Measurements from ENCODE around the gene SLC7A6OS.
A peak's percentile ranks its signal among the peaks of the same experiment; 100 is the strongest.

SLC7A6OS gene

DNA sequence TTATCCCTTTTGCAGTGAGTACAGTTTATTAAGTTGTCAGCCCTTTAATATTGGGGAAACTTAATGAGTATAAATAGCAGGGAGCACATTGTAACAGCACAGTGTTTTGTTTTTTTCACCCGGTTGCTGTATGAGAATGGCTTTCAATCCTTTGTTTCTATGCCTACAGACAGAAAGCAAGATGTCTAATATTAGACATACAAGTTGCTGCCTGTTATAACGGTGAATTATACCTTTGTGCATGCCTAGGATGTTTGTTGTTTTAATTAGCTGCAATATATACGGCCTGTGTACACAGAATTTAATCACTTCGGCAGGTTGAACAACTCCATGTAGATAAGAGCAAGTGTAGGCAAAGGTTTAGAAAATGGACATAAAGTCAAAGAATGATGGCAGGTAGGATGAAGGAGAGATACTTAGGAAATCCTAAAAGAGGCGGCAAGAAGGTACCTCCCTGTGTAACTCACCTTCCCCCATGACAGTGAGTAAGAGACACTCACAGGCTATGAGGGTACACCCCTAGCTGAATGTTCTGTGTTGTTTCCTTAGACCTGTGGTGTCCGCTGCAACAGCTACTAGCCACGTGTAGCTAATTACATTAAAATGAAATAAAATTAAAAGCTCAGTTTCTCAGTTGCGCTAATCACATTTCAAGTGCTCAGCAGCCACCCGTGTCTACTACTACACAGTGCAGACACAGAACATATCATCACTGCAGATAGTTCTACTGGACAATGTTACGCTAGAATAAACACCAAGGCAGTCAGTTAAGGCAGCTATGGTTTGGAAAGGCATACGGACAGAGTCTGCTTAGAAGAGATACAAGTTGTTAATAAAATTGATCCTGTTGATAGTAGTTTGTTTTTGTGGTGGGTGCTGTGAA lies 10.9 kb downstream of the SLC7A6OS start:
- H3K9me3 ChIP-seq (ENCODE audit: control insufficient read depth, low read length) = no peaks in the 10 kb centered on the region
- DNase-seq = no peak
- no peak overlapping the region for H3K27ac ChIP-seq (ENCODE audit: insufficient read depth, low read length, poor library complexity, severe bottlenecking)
- no peaks in the 10 kb centered on the region for H3K4me1 ChIP-seq (ENCODE audit: control insufficient read depth, insufficient read depth, low read length, poor library complexity, severe bottlenecking)
- no peaks in the 10 kb centered on the region for H3K27me3 ChIP-seq (replicated peaks; ENCODE audit: control insufficient read depth, insufficient read depth, low read length, poor library complexity, severe bottlenecking)
- H3K36me3 ChIP-seq (ENCODE audit: control insufficient read depth, insufficient read depth, low read length) = peaks cover 93% of the 10 kb centered on the region
- no peak overlapping the region for H3K4me3 ChIP-seq (ENCODE audit: insufficient read depth, low read depth, low read length, poor library complexity, severe bottlenecking)

DNA sequence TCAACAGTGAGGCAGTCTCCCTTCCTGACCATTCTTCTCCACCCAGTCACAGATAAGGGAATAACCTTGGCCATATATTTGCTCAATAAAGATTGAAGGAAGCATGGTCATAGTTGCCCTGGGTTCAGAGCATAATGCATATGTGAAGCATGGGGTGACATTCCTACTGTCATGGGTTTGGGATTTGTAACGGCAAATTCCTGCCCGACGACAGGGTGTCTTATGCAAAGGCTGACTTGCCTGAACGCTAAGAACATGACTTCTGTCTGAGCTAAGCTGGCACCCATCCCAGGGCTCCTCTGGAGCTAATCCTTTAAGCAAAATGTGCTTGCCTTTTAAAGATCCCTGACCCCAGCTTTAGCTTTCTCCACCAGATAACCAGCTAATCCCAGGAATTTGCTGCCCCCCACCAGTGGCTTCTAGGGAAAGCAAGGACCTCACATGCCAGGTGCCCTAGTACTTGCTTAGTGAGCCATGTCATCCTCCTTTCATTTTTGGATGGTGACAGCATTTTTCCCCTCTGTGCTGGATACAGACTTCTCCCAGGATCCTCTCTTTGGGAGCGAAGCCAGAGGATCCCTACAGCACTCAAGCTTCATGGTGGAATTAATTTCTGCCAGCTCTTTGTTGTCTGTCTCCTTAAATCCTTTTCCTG lies 11.7 kb downstream of the SLC7A6OS start:
- DNase-seq = no peak
- no peaks in the 10 kb centered on the region for H3K4me1 ChIP-seq (ENCODE audit: control insufficient read depth, insufficient read depth, low read length, poor library complexity, severe bottlenecking)
- no peaks in the 10 kb centered on the region for H3K27me3 ChIP-seq (replicated peaks; ENCODE audit: control insufficient read depth, insufficient read depth, low read length, poor library complexity, severe bottlenecking)
- no peak overlapping the region for H3K27ac ChIP-seq (ENCODE audit: insufficient read depth, low read length, poor library complexity, severe bottlenecking)
- peaks cover 93% of the 10 kb centered on the region for H3K36me3 ChIP-seq (ENCODE audit: control insufficient read depth, insufficient read depth, low read length)
- H3K4me3 ChIP-seq (ENCODE audit: insufficient read depth, low read depth, low read length, poor library complexity, severe bottlenecking) = no peak overlapping the region
- H3K9me3 ChIP-seq (ENCODE audit: control insufficient read depth, low read length) = no peaks in the 10 kb centered on the region

DNA sequence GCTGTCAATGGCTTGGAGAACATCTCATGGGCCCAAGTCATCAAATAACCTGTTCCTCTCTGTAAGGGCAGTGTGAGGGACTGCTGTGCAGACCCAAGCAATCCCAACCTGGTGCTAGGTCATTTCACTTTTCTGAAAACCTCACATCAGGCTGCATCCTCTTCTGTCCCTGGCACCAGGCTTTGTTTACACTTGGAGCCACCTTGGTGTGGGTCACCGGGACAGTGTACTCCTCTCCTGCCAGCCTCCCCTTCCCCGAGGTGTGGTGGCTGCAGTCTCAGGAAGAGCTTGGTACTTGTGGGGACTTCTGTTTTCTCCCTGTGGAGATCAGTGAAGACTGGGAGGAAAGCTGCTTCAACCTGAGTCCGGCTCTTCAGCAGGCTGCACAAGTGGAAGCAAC lies 12.4 kb downstream of the SLC7A6OS start:
- no peaks in the 10 kb centered on the region for H3K4me1 ChIP-seq (ENCODE audit: control insufficient read depth, insufficient read depth, low read length, poor library complexity, severe bottlenecking)
- no peaks in the 10 kb centered on the region for H3K9me3 ChIP-seq (ENCODE audit: control insufficient read depth, low read length)
- H3K4me3 ChIP-seq (ENCODE audit: insufficient read depth, low read depth, low read length, poor library complexity, severe bottlenecking) = no peak overlapping the region
- H3K27ac ChIP-seq (ENCODE audit: insufficient read depth, low read length, poor library complexity, severe bottlenecking) = no peak overlapping the region
- no peaks in the 10 kb centered on the region for H3K27me3 ChIP-seq (replicated peaks; ENCODE audit: control insufficient read depth, insufficient read depth, low read length, poor library complexity, severe bottlenecking)
- DNase-seq = no peak
- H3K36me3 ChIP-seq (ENCODE audit: control insufficient read depth, insufficient read depth, low read length) = peaks cover 92% of the 10 kb centered on the region

DNA sequence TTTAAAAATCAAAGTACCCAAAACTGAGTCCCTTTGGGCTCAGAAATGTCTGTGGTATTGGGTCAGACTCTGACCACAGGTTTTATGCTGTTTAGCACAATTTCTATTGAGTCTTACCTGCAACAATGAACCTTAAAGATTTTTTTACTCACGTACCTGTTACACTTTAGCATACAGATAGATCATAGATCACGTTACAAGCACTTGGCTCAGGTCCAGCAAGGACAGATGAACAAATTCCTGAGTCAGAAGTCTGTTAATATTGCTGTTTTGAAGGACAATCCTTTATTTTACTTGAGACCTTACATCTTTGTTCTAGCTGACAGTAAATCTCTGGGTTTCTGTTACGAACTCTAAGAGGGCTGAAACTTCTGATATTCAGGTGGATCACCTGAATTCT lies 12.8 kb downstream of the SLC7A6OS start:
- no peak overlapping the region for H3K27ac ChIP-seq (ENCODE audit: insufficient read depth, low read length, poor library complexity, severe bottlenecking)
- H3K36me3 ChIP-seq (ENCODE audit: control insufficient read depth, insufficient read depth, low read length) = peaks cover 93% of the 10 kb centered on the region
- no peak overlapping the region for H3K4me3 ChIP-seq (ENCODE audit: insufficient read depth, low read depth, low read length, poor library complexity, severe bottlenecking)
- H3K27me3 ChIP-seq (replicated peaks; ENCODE audit: control insufficient read depth, insufficient read depth, low read length, poor library complexity, severe bottlenecking) = no peaks in the 10 kb centered on the region
- H3K9me3 ChIP-seq (ENCODE audit: control insufficient read depth, low read length) = no peaks in the 10 kb centered on the region
- no peaks in the 10 kb centered on the region for H3K4me1 ChIP-seq (ENCODE audit: control insufficient read depth, insufficient read depth, low read length, poor library complexity, severe bottlenecking)
- DNase-seq = no peak

DNA sequence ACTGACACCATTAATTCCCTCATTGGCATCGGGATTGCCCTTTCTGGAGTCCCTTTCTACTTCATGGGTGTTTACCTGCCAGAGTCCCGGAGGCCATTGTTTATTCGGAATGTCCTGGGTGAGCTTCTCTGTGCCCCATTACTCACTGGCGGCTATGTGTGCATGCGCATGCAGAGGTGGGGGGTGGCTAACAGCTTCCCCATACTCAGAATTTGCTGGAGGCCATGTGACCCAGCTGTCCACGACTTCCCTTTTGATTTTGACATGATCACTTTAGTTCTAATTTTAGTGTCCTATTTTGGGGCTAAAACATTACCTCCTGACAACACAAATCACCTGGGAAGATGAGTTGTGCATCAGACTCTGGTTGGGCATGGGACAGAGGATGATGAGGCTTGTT lies 14.1 kb downstream of the SLC7A6OS start:
- Histone ChIP-seq H3K4me3 (ENCODE audit: insufficient read depth, low read depth, low read length, poor library complexity, severe bottlenecking) (no peak overlapping the region), H3K27me3 (replicated peaks; ENCODE audit: control insufficient read depth, insufficient read depth, low read length, poor library complexity, severe bottlenecking) (no peaks in the 10 kb centered on the region), H3K27ac (ENCODE audit: insufficient read depth, low read length, poor library complexity, severe bottlenecking) (no peak overlapping the region), H3K9me3 (ENCODE audit: control insufficient read depth, low read length) (no peaks in the 10 kb centered on the region), H3K4me1 (ENCODE audit: control insufficient read depth, insufficient read depth, low read length, poor library complexity, severe bottlenecking) (peaks cover 12% of the 10 kb centered on the region), H3K36me3 (ENCODE audit: control insufficient read depth, insufficient read depth, low read length) (peaks cover 90% of the 10 kb centered on the region)
- no peak for DNase-seq

DNA sequence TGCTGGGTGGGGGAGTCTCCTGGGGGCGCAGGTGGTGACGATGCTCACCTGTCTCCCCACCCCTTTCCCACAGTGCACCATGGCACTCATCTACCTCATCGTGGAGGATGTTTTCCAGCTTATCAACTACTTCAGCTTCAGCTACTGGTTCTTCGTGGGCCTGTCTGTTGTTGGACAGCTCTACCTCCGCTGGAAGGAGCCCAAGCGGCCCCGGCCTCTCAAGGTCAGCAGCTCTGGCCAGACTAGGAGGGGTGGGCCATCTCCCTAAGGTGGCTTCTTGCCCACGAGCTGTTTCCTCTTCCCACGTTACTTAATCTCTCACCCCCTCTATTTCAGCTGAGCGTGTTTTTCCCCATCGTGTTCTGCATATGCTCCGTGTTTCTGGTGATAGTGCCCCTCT lies 14.5 kb downstream of the SLC7A6OS start:
- H3K9me3 ChIP-seq (ENCODE audit: control insufficient read depth, low read length) = no peaks in the 10 kb centered on the region

DNA sequence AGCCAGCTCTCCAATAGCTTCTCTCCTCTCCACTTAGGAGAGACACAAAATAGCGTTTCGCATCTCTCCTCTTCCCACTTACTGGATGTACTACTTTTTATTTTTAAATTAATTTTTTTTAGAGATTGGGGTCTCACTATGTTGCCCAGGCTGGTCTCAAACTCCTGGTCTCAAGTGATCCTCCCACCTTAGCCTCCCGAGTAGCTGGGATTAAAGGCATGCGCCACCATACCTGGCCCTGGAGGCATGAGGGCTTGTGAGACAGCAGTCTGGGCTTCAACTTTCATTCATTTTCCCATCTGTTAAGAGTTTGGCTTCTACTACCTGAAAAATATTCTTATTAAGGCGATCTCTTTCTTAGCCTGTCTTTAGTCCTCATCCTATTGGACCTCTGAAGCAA lies 18.3 kb downstream of the SLC7A6OS start:
- Histone ChIP-seq H3K27me3 (replicated peaks; ENCODE audit: control insufficient read depth, insufficient read depth, low read length, poor library complexity, severe bottlenecking) (no peaks in the 10 kb centered on the region), H3K9me3 (ENCODE audit: control insufficient read depth, low read length) (no peaks in the 10 kb centered on the region), H3K36me3 (ENCODE audit: control insufficient read depth, insufficient read depth, low read length) (peaks cover 62% of the 10 kb centered on the region), H3K4me3 (ENCODE audit: insufficient read depth, low read depth, low read length, poor library complexity, severe bottlenecking) (no peak overlapping the region), H3K4me1 (ENCODE audit: control insufficient read depth, insufficient read depth, low read length, poor library complexity, severe bottlenecking) (peaks cover 54% of the 10 kb centered on the region), H3K27ac (ENCODE audit: insufficient read depth, low read length, poor library complexity, severe bottlenecking) (no peak overlapping the region)
- no peak for DNase-seq

More for the DNA sequence above, 14.5 kb downstream of the SLC7A6OS start:
- H3K4me1 ChIP-seq (ENCODE audit: control insufficient read depth, insufficient read depth, low read length, poor library complexity, severe bottlenecking) = peaks cover 16% of the 10 kb centered on the region
- no peak overlapping the region for H3K27ac ChIP-seq (ENCODE audit: insufficient read depth, low read length, poor library complexity, severe bottlenecking)
- H3K27me3 ChIP-seq (replicated peaks; ENCODE audit: control insufficient read depth, insufficient read depth, low read length, poor library complexity, severe bottlenecking) = no peaks in the 10 kb centered on the region
- DNase-seq = no peak
- peaks cover 92% of the 10 kb centered on the region for H3K36me3 ChIP-seq (ENCODE audit: control insufficient read depth, insufficient read depth, low read length)
- H3K4me3 ChIP-seq (ENCODE audit: insufficient read depth, low read depth, low read length, poor library complexity, severe bottlenecking) = no peak overlapping the region

DNA sequence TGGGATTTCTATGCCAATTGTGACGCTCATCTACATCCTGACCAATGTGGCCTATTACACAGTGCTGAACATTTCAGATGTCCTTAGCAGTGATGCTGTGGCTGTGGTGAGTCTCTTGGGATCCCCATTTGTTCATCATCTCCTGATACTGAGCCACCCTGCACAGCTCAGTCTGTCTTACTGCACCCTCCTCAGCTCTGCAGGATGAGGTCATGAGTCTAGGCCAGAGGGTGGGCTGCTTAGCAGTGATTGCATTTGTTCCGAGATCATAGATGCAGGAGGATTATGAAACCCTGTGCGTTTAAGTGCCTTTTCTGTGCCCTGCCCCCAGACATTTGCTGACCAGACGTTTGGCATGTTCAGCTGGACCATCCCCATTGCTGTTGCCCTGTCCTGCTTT lies 19.5 kb downstream of the SLC7A6OS start:
- no peak for DNase-seq
- Histone ChIP-seq H3K27ac (ENCODE audit: insufficient read depth, low read length, poor library complexity, severe bottlenecking) (peak overlapping the region; percentile 60), H3K4me1 (ENCODE audit: control insufficient read depth, insufficient read depth, low read length, poor library complexity, severe bottlenecking) (peaks cover 66% of the 10 kb centered on the region), H3K4me3 (ENCODE audit: insufficient read depth, low read depth, low read length, poor library complexity, severe bottlenecking) (no peak overlapping the region), H3K27me3 (replicated peaks; ENCODE audit: control insufficient read depth, insufficient read depth, low read length, poor library complexity, severe bottlenecking) (no peaks in the 10 kb centered on the region), H3K36me3 (ENCODE audit: control insufficient read depth, insufficient read depth, low read length) (peaks cover 50% of the 10 kb centered on the region), H3K9me3 (ENCODE audit: control insufficient read depth, low read length) (no peaks in the 10 kb centered on the region)

DNA sequence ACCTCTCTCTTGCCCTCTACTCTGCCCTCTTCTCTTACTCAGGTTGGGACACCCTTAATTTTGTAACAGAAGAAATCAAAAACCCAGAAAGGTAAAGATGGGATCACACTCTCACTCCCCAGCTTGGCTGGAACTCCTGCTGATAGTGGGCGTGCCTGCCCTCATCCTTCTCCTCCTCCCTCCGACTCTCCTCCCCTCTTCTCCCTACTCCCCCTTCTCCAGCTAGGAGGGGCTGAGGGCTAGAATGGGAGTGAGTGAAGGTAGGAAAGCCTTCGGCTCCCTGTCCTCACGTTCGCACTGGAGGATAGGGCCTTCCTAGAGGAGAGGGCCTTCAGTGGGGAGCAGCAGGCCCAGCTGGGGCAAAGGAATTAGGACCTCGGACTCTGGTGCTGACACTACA lies 20.3 kb downstream of the SLC7A6OS start:
- DNase-seq = no peak
- Histone ChIP-seq H3K9me3 (ENCODE audit: control insufficient read depth, low read length) (no peaks in the 10 kb centered on the region), H3K4me3 (ENCODE audit: insufficient read depth, low read depth, low read length, poor library complexity, severe bottlenecking) (peak overlapping the region; percentile 12), H3K27ac (ENCODE audit: insufficient read depth, low read length, poor library complexity, severe bottlenecking) (peak overlapping the region; percentile 60), H3K27me3 (replicated peaks; ENCODE audit: control insufficient read depth, insufficient read depth, low read length, poor library complexity, severe bottlenecking) (no peaks in the 10 kb centered on the region), H3K4me1 (ENCODE audit: control insufficient read depth, insufficient read depth, low read length, poor library complexity, severe bottlenecking) (peaks cover 74% of the 10 kb centered on the region), H3K36me3 (ENCODE audit: control insufficient read depth, insufficient read depth, low read length) (peaks cover 43% of the 10 kb centered on the region)

DNA sequence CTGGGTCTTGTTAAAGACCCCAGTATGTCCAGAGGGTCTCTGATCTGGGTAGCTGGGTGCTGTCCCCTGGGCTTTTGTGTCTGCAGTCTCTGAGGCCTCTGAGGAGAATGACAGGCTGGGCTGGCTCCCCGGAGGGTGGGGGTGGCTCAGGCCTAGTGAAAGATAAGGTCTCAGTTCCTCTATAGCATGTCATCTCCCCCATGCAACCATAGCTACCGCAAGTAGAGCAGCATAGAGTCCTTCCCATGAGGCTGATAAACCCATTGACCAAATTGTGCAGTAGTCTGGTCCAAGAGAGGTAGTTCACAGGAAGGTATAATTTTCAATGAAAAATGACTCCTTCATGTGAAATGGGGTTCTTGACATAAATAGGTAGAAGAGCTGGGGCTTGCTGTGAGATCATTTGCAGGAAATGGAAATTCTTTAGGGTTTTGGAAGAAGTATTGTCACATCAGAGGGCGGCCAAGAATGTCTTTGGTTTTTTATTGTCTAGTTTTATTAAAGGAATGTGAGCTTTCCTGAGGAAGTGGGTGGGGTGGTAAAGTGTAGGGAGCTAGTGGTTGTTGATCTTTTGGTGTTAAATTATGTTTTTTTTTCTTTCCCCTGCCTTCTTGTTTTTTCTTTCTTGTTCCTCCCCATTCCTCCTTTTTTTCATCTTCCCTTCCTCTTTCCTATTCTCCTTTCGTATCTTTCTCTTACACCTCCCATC lies 21.0 kb downstream of the SLC7A6OS start:
- Histone ChIP-seq H3K27ac (ENCODE audit: insufficient read depth, low read length, poor library complexity, severe bottlenecking) (peak overlapping the region; percentile 60), H3K4me1 (ENCODE audit: control insufficient read depth, insufficient read depth, low read length, poor library complexity, severe bottlenecking) (peaks cover 80% of the 10 kb centered on the region), H3K36me3 (ENCODE audit: control insufficient read depth, insufficient read depth, low read length) (peaks cover 36% of the 10 kb centered on the region), H3K4me3 (ENCODE audit: insufficient read depth, low read depth, low read length, poor library complexity, severe bottlenecking) (peak overlapping the region; percentile 12), H3K9me3 (ENCODE audit: control insufficient read depth, low read length) (no peaks in the 10 kb centered on the region), H3K27me3 (replicated peaks; ENCODE audit: control insufficient read depth, insufficient read depth, low read length, poor library complexity, severe bottlenecking) (no peaks in the 10 kb centered on the region)
- peak in 1 of 3 donors; percentile 25 for DNase-seq
